NCI-H226 (cell line): ENCODE measurements around the gene IQGAP2.
"Not testable (repeated sequence)": the region's sequence is repeated elsewhere in the genome, so short reads cannot be mapped to it uniquely, and the experiment has no call there.

Experiments used
- DNase-seq: peaks from one replicate; pipeline ENCODE4 v3.0.0-alpha.2; 2015

The IQGAP2 gene

GRCh38 chr5:76545184-76545583 lies 142.1 kb downstream of the IQGAP2 start:
- no peak for DNase-seq

GRCh38 chr5:76546497-76547102 lies 143.5 kb downstream of the IQGAP2 start:
- no peak for DNase-seq

- DNase-seq = no peak
These were observed 144.3 kb downstream of the IQGAP2 start for GRCh38 chr5:76547242-76547890.

- DNase-seq = no peak
These were observed 144.9 kb downstream of the IQGAP2 start for GRCh38 chr5:76547891-76548524.

GRCh38 chr5:76548525-76549229 lies 145.6 kb downstream of the IQGAP2 start:
- no peak for DNase-seq

- DNase-seq = not testable (repeated sequence)
These were observed 147.8 kb downstream of the IQGAP2 start for GRCh38 chr5:76550881-76551280.

GRCh38 chr5:76552546-76552945 lies 149.5 kb downstream of the IQGAP2 start:
- no peak for DNase-seq

GRCh38 chr5:76553251-76553650 lies 150.2 kb downstream of the IQGAP2 start:
- no peak for DNase-seq

- DNase-seq = no peak
These were observed 152.0 kb downstream of the IQGAP2 start for GRCh38 chr5:76555114-76555513.

- no peak for DNase-seq
These were observed 152.6 kb downstream of the IQGAP2 start for GRCh38 chr5:76555717-76556116.

GRCh38 chr5:76556511-76557221 lies 153.6 kb downstream of the IQGAP2 start:
- no peak for DNase-seq

GRCh38 chr5:76560952-76561891 lies 158.1 kb downstream of the IQGAP2 start:
- DNase-seq = no peak

- DNase-seq = no peak
These were observed 158.9 kb downstream of the IQGAP2 start for GRCh38 chr5:76561959-76562358.

GRCh38 chr5:76565009-76565408 lies 161.9 kb downstream of the IQGAP2 start:
- no peak for DNase-seq

- DNase-seq = no peak
These were observed 167.1 kb downstream of the IQGAP2 start for GRCh38 chr5:76570153-76570552.

GRCh38 chr5:76571559-76571958 lies 168.5 kb downstream of the IQGAP2 start:
- DNase-seq = no peak

- DNase-seq = no peak
These were observed 173.4 kb downstream of the IQGAP2 start for GRCh38 chr5:76576450-76576849.

- no peak for DNase-seq
These were observed 173.9 kb downstream of the IQGAP2 start for GRCh38 chr5:76576996-76577395.

GRCh38 chr5:76579166-76579937 lies 176.3 kb downstream of the IQGAP2 start:
- peak; percentile 66 for DNase-seq

GRCh38 chr5:76580981-76581380 lies 177.9 kb downstream of the IQGAP2 start:
- no peak for DNase-seq
